HG02852 (cell line): ENCODE results near the gene PARK7.

ENCODE experiments used
- ATAC-seq: cut with Tn5 transposase; IDR thresholded peaks from one replicate; pipeline ENCODE4 v1.9.1; 2021; ENCODE audit warnings: mild to moderate bottlenecking, moderate library complexity; ENCODE audit not compliant: unreplicated experiment

Gene PARK7

DNA sequence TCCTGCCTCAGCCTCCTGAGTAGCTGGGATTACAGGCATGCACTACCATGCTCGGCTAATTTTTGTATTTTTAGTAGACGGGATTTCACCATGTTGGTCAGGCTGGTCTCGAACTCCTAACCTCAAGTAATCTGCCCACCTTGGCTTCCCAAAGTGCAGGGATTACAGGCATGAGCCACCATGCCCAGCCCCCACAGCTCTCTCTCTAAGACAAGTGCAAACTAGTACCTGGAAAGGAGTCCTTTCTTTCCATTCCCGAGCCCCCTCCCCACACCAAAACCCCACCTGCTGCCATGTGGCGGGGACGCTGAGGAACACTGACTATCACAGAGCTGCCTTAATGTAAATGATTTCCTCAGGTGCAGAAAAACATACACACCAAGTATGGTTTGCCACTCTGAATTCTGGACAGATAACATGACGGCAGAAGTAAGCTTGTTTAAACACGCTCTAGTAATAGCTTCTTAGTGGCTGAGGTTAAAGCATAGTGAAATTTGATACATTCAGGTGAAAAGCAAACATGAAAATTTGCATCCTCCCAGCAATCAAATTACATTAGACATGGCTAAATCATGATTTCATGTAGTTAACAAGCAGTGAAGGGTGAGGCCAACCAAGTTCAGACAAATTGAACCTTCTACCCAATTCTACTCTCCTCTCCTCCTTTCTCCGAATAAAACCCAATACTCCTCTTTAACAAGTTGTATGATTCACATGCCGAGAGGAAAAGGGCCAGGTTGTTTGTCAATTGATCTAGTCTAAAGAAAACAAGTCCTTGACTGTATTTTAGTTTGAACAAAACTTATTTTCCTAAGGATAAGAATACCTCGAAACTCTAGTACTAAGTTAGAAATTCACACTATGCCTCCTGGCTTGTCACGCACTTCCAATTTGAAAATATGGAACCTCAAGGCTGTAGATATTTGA is 44.8 kb downstream of the PARK7 start:
- ATAC-seq, result no peak

DNA sequence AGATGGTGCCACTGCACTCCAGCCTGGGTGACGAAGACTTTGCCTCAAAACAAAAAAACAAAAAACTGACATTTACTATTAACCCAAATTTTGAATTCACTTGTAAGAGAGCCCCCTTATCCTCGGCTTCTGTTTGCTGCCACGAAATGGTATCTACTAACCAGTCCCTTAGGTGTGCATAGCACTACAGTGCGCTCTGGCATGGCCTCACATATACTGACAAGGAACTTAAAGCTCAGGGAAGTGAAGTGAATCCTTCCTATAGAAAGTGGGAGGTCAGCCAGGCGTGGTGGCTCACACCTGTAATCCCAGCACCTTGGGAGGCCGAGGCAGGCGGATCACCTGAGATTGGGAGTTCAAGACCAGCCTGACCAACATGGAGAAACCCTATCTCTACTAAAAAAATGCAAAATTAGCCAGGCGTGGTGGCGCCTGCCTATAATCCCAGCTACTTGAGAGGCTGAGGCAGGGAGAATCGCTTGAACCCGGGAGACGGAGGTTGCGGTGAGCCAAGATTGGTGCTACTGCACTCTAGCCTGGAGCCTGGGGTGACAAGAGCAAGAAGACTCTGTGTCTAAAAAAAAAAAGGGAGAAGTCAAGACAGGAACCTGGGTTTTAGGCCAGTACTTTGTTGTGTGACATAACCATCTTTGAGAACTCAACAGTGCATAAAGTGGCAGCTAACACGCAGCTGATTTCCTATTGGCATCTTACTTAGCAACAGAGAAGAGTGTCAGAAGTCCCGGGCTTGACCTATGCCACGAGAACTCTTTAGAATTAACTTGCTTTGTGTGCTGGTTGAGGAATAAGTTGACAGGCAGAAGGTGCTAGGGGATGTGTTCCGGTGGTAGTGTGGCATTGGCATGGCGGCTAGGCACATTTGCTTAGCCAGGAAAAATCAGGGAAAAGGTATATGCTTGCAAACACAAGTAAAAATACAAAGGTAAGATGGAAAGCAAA is 47.8 kb downstream of the PARK7 start:
- no peak for ATAC-seq

DNA sequence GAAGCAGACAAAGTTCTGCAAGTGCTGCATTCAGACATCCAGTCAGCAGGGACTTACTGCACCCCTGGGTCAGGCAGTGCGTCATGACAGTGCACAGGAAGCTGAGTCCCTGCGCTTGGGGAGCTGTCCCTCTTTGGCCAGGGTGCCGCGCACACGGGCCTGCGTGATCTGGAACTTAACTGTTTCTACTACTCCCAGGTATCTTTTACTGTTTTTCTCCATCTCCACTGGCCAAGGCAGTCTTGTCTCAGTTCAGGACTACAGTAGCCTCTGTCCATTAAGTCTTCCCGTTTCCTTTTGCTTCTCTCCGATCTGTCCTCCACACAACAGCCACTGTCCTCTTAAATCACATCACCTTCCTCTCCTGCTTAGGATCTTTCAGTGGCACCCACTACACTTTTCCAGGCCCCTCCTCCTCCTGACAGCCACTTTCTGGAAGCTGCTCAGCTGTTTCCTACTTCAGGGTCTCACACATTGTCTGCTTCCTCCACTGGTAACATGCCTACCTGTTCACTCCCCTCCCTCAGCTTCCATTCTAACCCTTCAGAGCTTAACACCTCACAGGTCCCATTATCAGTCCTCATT is 48.7 kb downstream of the PARK7 start:
- ATAC-seq, result no peak

DNA sequence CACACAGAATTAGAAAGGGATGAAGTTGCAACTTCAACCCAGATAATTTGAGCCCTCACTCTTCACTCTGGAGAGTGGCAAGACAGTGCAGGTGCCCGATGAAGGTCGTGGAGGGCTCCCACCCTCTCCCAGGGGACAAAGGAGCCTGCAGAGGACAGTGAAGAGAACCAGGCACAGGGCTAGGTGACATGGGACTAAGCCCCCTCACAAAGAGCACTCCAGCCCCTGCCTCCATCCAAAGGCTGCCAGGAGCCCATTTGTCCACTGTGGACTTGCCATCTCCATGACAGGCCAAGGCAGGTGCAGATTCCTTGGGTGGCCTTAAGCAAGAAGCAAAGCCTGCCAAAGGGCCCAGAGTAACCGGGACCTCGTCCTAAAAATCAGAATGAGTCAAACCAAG is 49.5 kb downstream of the PARK7 start:
- no peak for ATAC-seq

DNA sequence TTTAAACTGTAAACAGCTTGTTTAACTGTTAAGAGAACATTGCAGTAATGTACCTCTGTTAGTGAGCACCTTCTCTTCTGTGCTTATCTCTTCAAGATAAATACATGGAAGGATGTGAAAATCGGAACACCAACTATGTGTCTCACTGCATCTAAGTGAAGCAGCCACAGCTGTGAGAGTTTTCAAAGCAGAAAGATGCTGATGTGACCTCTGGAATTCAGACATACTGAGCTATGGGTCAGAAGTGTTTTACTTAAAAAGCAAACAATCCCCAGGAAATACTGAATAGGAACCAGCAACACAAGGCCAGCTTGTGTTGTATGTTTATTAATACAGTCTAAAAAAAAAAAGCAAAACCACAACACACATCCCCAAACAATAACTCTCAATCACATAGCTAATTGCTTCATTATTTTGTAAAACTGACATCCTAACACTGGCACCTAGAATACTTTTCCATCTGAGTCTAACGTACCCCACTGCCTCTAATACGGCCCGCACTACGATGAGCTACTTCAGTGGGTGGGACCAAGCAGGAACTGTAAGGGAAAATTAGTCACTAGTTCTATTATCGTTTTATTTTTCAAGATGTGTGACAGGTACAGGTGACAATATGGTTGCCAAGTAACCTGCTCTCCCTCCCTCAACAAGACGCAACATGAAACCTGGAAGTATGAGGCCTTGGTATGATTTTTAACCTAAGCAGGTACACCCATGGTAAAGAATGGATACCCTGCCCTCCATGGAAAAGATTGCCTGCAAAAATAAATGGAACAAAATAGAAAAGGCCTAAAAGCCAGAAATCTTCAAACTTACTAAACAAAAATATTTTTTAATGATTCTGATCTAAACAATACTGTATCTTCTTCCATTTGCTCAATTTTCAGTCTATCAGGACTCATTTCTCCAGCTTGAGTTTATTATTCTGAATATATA is 50.7 kb downstream of the PARK7 start:
- ATAC-seq, result no peak

DNA sequence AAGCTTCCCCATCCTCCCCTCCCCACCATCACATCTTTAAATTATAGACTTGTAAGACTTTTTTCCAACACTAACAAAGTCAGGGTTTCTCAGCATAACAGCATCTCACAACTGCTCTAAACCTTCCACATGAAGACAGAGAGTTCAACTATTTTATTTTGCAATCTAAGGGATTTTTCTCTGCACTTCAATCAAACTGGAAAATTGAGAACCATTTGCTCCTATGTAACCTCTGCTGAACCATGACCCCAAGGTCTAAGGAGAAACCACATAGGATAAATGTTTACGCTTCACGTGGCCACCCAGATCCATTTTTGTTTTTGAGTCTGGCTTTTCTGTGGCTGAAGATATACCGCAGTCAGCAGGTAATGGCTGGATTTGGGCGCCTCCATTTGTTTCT is 51.4 kb downstream of the PARK7 start:
- ATAC-seq, result no peak

DNA sequence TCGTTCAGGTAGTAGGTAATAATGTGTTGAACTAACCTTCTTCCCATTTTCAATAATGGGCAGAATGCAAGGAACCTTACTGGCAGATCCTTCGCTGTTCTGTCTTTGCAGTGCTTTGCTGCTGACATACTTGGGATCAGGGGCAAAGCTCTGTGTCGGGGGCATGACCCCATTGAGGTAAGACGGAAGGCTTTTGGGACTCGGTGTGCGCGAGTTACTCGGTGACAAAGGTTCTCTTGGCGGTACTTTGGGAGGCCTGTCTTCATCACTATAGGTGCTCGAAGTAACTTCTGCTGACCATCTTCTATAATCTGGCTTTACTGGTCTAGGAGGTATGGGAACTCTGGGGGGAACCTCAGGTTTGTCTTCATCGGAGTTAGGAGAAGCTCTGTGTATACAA is 51.9 kb downstream of the PARK7 start:
- no peak for ATAC-seq

DNA sequence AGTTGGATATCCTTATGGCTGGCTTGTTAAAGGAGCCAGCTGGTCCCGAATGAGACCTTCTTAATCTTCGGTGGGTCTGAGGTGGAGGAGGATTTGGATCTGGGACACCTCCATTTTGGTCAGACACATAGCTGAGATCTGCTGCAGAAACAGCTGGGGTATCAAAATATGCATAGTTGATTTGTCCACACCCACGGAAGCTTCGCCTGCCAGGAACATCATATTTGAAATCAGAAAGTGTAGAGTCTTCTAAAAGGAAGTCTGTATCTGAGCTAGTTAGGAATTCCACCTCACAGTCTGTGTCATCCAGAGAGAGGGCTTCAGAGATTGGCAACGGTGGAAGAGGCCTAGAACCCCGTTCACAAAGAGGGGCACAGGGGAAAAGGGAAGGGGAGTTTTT is 52.3 kb downstream of the PARK7 start:
- no peak for ATAC-seq

DNA sequence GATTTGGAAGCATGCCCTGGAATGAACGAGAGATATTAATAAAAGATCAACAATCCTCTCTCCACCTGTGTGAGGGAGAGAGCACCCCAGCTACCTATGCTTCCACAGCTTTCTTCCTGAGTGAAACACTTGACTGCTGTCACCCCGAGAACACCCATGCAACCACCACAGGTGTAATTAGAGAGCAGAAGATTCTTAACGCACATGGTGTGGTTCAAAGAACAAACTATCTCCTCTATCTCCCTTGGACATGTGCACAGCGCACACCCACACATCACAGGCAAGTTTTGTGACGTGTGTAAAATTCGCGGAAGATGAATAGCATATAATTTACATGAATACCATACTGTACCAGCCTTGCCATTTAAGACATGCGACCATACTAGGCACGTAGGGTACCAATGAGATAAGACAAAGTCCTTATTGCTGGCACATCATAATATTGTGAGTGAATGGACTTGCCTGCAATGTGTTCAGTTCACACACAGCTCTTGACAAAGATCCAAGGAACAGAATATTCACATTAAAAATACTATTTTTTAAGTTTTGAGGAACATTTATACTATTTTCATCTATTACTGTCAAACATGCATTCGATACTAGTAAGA is 53.0 kb downstream of the PARK7 start:
- no peak for ATAC-seq

DNA sequence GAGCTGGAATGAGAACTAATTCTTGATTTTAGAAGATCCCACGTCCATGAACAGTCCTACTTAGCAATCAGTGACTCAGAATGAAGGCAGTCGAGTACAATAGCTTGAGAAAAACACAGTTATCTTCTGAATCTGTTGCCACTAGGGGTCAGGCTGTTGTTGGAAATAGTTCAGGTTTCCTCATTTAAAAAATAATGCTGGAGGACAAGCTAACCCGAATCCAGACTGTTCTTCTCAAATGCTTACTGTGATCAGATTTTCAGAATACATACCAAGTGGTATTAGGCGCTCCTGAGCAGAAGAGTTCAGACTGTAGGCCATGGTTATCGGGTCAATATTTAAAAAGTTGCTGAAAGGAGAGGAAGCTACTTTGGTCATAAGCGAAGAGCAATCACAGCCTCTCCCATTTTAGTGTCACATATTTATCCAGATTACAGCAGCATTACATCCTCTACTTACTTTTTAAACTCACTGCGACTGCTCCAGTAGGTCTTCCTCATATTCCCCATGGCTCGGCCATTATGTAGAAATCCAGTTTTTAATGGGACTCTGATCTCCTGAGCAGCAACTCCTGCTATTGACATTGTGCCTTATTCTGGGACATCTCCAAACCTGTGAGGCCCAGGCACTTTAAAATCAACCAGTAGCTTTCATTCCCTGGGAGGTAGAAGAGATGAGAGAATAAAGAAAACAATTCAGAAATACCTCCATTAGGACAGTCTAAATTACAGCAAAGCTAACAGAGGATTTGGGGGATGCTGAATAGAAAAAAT is 53.7 kb downstream of the PARK7 start:
- no peak for ATAC-seq

DNA sequence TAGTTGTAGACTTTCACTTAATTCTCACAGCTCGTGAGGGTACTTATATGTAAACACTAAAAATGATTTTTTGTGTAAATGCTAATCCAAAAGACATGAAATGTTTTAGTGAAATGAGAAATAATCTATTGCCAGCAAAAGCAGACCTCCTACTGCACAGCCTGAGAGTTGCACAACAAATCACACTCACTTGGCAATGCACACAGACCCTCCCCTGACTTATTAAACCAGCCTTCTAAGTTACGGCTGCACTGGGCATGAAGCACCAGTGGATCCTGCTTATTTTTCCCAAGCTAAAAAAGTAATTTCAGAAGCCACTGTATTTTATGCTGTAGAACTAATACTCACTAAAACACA is 54.3 kb downstream of the PARK7 start:
- no peak for ATAC-seq

DNA sequence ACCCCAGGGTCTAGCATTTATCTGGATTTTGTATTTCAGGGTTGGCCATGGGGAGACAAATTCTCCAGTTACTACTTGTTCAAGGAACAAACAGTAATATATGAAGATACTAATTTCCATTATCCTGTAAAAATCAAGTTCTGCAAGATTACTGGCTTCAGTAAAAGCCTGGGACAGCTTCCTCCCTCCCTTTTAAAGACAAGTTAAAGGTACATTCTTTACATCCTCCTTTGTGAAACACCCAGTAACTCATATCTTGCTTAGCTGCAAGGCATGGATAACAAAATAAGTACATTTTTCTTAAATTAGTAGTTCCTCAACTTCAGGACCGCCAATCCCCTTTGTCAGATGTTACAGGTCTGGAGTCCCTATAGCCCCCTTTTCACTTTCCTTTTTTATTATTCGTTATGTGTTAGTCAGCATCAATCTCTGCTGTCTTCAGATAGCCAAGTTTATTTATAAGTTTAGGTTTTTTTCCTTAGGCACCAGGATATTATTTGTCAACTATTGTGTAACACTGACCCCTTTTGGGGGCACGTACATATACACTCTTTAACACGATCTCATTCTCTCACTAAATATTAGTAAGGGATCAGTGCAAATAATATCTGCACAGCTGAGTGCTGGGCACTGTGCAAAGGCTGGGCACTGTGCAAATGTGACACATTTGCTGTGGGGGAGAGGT is 54.8 kb downstream of the PARK7 start:
- ATAC-seq, result no peak

DNA sequence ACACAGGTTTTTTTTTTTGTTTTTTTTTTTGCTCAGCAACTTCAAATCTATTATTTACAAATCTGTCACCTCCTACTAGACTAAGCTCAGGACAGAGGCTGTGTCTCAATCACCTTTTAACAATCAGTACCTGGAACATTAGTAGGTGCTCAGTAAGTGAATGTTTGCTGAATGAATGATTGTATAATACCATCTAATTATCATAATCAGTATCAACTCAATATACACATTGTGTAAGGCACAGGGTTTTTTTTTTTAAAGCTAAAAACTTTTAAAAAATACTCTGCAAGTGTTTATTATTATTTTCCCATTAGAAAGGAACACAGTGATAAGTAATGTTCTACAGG is 55.4 kb downstream of the PARK7 start:
- no peak for ATAC-seq

DNA sequence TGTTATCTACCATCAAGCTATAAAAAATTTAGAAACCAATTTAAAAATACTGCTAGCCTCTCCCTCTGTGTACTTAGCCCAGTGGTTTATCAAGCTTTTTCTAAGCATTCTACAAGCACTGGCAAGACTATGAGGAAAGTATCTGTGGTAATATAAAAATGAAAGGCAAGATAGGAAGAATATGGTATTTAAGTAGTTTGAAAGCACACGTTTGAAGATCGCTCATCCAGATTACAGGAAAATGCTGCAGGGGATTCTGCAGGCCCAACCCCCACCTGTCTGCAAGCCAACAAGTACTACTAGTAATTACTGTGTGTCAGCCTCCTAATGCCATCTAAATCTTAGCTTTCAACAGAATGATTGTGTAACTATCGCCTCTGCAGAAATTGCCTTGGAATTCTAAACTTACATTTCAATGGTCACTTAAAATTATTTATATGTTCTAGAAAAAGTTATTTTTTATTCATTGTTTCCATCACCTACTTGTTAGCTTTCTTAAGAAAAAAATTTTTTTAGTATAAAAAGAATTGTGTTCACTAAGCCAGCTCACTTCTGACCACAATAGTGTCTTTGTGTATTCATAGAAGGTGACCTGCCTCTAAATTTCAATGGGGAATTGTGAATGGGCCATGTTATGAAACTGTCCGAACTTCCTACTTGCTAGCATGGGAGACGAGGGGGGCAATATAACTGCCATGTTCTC is 56.1 kb downstream of the PARK7 start:
- ATAC-seq, result no peak

DNA sequence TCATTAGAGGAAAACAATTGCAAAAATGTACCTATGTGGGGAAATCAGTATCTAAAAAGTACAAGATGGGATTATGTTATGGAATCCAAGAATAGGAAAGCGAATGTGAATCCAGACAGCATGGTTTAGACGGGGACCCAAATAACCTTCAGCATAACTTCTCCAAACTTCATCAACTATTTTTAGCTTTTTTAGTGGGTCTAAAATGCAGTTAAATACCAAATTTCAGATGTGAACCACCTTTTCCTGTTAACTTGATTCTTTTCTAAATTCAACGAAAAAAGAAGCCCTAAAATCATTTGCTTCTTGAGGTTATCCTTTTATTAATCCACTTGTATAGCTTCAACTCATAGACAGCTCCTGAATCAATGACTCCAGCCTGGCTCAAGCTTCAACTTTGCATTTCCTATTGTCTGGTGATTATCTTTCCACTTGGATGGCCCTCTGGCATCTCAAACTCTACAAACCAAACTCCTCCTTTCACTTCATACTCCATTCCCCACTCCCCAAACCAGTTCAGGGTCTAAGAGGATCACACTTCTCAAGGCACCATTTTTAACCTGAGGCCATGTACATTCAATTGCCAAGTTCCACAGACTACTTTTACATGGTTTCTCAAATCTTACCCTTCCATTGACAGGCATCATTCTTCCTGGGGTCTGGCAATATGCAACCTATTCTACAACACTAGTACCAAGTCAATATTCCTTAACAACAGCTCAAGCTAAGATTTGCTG is 57.1 kb downstream of the PARK7 start:
- ATAC-seq, result no peak

DNA sequence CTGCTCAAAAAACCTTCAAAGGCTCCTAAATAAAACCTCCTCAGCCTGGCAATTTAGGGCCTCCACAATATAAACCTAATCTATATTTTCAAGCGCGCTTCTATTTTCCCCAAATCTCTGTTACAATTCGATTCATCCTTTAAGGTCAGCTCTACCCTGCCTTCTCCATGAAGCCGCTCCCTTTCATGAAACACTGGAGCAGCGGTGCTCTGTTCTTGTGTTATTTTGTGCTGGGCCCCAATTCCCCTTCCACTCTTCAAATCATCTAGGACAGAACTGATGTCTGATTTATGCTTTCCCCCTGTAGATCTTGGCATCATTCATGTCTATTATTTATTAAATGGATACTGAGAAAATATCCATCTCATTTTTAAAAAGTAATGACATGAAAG is 57.7 kb downstream of the PARK7 start:
- no peak for ATAC-seq

DNA sequence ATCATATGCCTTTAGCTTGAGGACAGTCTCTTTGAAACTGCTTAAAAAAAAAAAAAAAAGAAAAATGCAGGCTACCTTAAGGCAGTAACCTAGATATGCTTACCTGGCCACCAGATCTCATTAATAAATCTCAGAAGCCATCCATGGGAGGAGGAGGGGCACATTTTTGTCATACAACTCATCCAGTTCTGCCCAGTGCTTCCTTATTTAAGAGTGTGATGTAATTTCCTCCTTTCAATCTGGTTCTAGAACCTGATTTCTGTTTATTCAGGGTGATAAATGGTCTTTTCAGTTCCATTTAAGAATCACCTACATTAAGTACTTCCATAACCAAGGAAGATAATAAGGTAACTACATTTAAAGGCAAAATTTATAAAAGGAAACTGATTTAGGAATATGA is 58.5 kb downstream of the PARK7 start:
- no peak for ATAC-seq
